Spleen (tissue), 11 donors: ENCODE data around the gene RABGAP1. TPM values are rescaled to one million over a fixed set of nuclear protein-coding genes. Genes with fewer than 3 reads are reported as not detected.

Source experiments
- DNase-seq: peaks from one replicate; pipeline ENCODE4 v3.0.0-alpha.2; 2020
- H3K27ac ChIP-seq, 8 donors: fragments of 200-600 bp; sonication (generic) in 7 of 8; 1 replicate in 4 of 8; 2 replicates in 4 of 8; pipeline versions ENCODE4 v1.5.0 to v1.8.0; 2016 to 2021; ENCODE audit warnings: inconsistent platforms in 4 of 8, mild to moderate bottlenecking in 4 of 8, moderate library complexity in 1 of 8
- H3K27me3 ChIP-seq, 7 donors: fragments of 200-600 bp; sonication (generic) in 6 of 7; replicated peaks in 1 of 7; 1 replicate in 4 of 7; 2 replicates in 3 of 7; pipeline versions ENCODE4 v1.5.0 to v1.8.0; 2016 to 2021; ENCODE audit warnings: inconsistent platforms in 3 of 7, mild to moderate bottlenecking in 1 of 7
- H3K36me3 ChIP-seq, 6 donors: fragments of 200-600 bp; sonication (generic) in 5 of 6; 1 replicate in 4 of 6; 2 replicates in 2 of 6; pipeline versions ENCODE4 v1.5.0 to v1.8.0; 2016 to 2021; ENCODE audit warnings: inconsistent platforms in 2 of 6
- H3K4me1 ChIP-seq, 6 donors: fragments of 200-600 bp; sonication (generic) in 5 of 6; 1 replicate in 3 of 6; 2 replicates in 3 of 6; pipeline versions ENCODE4 v1.5.0 to v1.8.0; 2016 to 2021; ENCODE audit warnings: inconsistent platforms in 3 of 6
- H3K4me3 ChIP-seq, 8 donors: fragments of 200-600 bp; sonication (generic) in 7 of 8; 1 replicate in 4 of 8; 2 replicates in 4 of 8; pipeline versions ENCODE4 v1.5.0 to v1.8.0; 2016 to 2021; ENCODE audit warnings: inconsistent platforms in 4 of 8, mild to moderate bottlenecking in 4 of 8, moderate library complexity in 2 of 8
- H3K9me3 ChIP-seq, 8 donors: fragments of 200-600 bp; sonication (generic) in 7 of 8; 1 replicate in 4 of 8; 2 replicates in 4 of 8; pipeline versions ENCODE4 v1.5.0 to v1.8.0; 2016 to 2021; ENCODE audit warnings: inconsistent platforms in 4 of 8
- POLR2A ChIP-seq, 3 donors: fragments of 450-650 bp; IDR thresholded peaks; one replicate each; pipeline ENCODE4 v1.5.1; 2017; ENCODE audit warnings: antibody characterized with exemption in 3 of 3, mild to moderate bottlenecking in 1 of 3
- POLR2AphosphoS5 ChIP-seq, 3 donors: sonication (generic); formaldehyde crosslinking; IDR thresholded peaks; one replicate each; pipeline ENCODE4 v1.5.1; 2017; ENCODE audit warnings: antibody characterized with exemption in 3 of 3
- WGBS, 5 donors: extraction: QIAGEN DNeasy Blood & Tissue Kit in 3 of 5; methylation state at CpG; one replicate each; pipeline versions ENCODE4 v1.1.5 to v1.1.7; 2013 to 2018; 5-methylcytosine and 5-hydroxymethylcytosine counted together
- intact Hi-C: fragments of 100-400 bp; cut with DNase I; formaldehyde crosslinking; loops from one replicate; pipeline ENCODE4 v1.15.0; 2023; ENCODE audit warnings: low total_unique reads
- polyA plus RNA-seq, 3 donors: library from polyadenylated mRNA; stranded (reverse); fragments of 200-250 nt; gene quantifications; one replicate each; pipeline ENCODE4 v1.2.1, GENCODE V29; 2013
- total RNA-seq, 7 donors: library from RNA; depleted of rRNA in 3 of 7; stranded (reverse); fragments of >200 nt in 3 of 7; fragmentation: NEBNext Ultra II Directional in 4 of 7; extraction: Animal tissue kit (Norgen Biotek cat#: 25700) in 4 of 7; gene quantifications; one replicate each; pipeline versions ENCODE4 v1.1.0 to v1.2.1, GENCODE V29; 2016 to 2021
- TF ChIP-seq, protein P1 (sequence below), 11 experiments: fragments of 200-600 bp in 7 of 11; fragments of 450-650 bp in 4 of 11; sonication (generic) in 4 of 11; IDR thresholded peaks in 8 of 11; conservative IDR thresholded peaks in 3 of 11; 1 replicate in 7 of 11; 2 replicates in 4 of 11; pipeline versions ENCODE4 v1.4.0 to v1.8.0; 2016 to 2021; ENCODE audit warnings: antibody characterized with exemption in 11 of 11, inconsistent platforms in 4 of 11, mild to moderate bottlenecking in 1 of 11
- donor health status: healthy with polysubstance abuse.
- donor health status: DM: no; HTN: no; CAD: no; lungs with moderate emphysema.
- donor health status: DM: no; HTN: no; CAD: no.
- donor health status: Bipolar disorder and iron deficiency.
- donor health status: healthy.
- donor health status: DM: no; HTN: no; CAD: no.
- donor health status: DM: yes; HTN: yes; CAD: no.

Gene RABGAP1
- total and polyA plus RNA-seq, 10 donors, result 7.4 to 65.7 (median 48.6) TPM

DNA sequence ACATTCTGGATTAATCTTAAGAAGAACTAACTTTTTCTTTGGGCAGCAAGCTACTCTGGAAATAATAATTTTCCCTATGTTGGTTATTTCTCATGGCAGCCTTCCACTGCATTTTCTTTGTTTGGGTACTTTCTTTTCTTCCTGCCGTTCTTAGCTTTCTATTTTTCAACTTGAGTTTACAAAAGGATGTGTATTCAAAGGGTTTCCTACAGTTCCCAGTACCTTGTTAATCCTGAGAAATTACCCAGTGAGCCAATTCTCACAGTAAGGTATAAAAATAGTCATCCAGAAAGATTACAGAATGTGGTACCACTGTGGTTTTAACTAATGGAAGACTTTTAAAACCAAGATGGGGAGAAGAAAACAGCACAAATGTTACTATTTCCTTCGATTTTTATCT, 112.9 kb downstream of the RABGAP1 start:
- peaks cover 0 to 39% (median 15%) of the 10 kb centered on the region in 6 donors for H3K4me1 ChIP-seq
- no peak for DNase-seq
- TF ChIP-seq, protein P1, sequence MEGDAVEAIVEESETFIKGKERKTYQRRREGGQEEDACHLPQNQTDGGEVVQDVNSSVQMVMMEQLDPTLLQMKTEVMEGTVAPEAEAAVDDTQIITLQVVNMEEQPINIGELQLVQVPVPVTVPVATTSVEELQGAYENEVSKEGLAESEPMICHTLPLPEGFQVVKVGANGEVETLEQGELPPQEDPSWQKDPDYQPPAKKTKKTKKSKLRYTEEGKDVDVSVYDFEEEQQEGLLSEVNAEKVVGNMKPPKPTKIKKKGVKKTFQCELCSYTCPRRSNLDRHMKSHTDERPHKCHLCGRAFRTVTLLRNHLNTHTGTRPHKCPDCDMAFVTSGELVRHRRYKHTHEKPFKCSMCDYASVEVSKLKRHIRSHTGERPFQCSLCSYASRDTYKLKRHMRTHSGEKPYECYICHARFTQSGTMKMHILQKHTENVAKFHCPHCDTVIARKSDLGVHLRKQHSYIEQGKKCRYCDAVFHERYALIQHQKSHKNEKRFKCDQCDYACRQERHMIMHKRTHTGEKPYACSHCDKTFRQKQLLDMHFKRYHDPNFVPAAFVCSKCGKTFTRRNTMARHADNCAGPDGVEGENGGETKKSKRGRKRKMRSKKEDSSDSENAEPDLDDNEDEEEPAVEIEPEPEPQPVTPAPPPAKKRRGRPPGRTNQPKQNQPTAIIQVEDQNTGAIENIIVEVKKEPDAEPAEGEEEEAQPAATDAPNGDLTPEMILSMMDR (IDR thresholded peaks at IDR 0.05 in 8 of 11, conservative IDR thresholded peaks at IDR 0.05 in 3 of 11), result no peak
- TF ChIP-seq POLR2A (IDR thresholded peaks at IDR 0.05) (no peak), POLR2AphosphoS5 (IDR thresholded peaks at IDR 0.05) (no peak)
- WGBS, 5 donors, result 21 to 28% (median 25%) methylated on average over 2 of the region's 2 CpGs
- no peaks in the 10 kb centered on the region for H3K9me3 ChIP-seq
- intact Hi-C loops, result no loop called here
- peaks cover 0 to 29% (median 4%) of the 10 kb centered on the region in 6 donors for H3K36me3 ChIP-seq
- peak overlapping the region in 5 of 8 donors; percentile 2 to 44 (median 8) for H3K27ac ChIP-seq
- no peak overlapping the region for H3K4me3 ChIP-seq
- no peaks in the 10 kb centered on the region for H3K27me3 ChIP-seq

DNA sequence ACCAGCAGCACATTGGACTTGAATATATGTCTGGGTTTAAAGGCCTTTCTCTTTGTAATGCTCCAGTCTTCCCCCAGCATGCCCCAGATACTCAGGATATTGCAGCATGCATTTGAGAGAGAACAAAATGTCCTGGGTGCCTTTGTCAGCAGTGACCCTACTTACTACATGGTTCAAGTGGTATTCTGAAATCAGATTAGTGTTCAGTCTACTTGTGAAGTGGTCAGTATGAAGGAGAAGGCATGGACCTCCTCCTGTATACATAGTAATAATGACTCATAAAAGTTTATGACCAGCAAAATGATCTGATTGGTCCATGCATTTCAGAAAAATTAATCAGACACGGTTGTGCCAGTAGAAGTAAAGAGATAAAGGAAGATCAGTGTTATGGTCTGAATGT, 118.0 kb downstream of the RABGAP1 start:
- no peak for DNase-seq
- Histone ChIP-seq H3K9me3 (no peaks in the 10 kb centered on the region), H3K4me3 (no peak overlapping the region), H3K27me3 (no peaks in the 10 kb centered on the region), H3K36me3 (peaks cover 0 to 40% (median 4%) of the 10 kb centered on the region in 6 donors), H3K27ac (peak overlapping the region in 1 of 8 donors; percentile 37), H3K4me1 (peaks cover 0 to 11% (median 2%) of the 10 kb centered on the region in 6 donors)
- intact Hi-C loops, result no loop called here
- TF ChIP-seq POLR2A (IDR thresholded peaks at IDR 0.05) (no peak), POLR2AphosphoS5 (IDR thresholded peaks at IDR 0.05) (peak in 1 of 3 donors; percentile 73)
- 79 to 92% (median 84%) methylated on average over 1 of the region's 1 CpG for WGBS, 5 donors

DNA sequence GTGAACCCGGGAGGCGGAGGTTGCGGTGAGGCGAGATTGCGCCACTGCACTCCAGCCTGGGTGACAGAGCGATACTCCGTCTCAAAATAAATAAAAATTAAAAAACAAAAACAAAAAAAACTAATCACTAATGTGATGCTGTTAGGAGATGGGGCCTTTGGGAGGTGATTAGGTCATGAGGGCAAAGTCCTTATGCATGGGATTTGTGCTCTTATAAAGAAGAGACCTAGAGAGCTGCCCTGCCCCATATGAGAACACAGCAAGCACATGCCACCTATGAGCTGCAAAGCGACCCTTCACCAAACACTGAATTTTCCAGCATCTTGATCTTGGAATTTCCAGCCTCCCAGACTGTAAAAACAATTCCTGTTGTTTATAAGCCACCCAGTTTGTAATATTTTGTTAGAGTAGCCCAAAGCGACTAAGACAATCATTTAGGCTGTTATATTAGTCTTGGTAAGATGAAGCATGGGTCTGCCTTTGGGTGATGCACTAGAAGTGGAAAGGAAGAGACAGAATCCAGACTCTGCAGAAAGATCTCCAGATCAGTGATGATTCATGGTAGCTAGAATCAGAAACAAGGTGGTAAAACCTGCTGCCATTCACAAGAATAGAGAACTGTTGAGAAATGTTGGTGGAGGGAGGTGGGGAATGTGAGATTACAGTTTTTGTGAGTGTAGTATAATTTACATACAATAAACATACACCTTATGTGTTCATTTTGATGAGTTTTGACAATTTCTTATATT, 118.8 kb downstream of the RABGAP1 start:
- WGBS, 5 donors, result 95 to 100% (median 97%) methylated on average over 9 of the region's 9 CpGs
- H3K27me3 ChIP-seq, result no peaks in the 10 kb centered on the region
- intact Hi-C loops, result no loop called here
- no peak for DNase-seq
- peaks cover 0 to 5% (median 1%) of the 10 kb centered on the region in 6 donors for H3K4me1 ChIP-seq
- H3K4me3 ChIP-seq, result no peak overlapping the region
- no peaks in the 10 kb centered on the region for H3K9me3 ChIP-seq
- H3K27ac ChIP-seq, result peak overlapping the region in 1 of 8 donors; percentile 37
- TF ChIP-seq, protein P1 (IDR thresholded peaks at IDR 0.05 in 8 of 11, conservative IDR thresholded peaks at IDR 0.05 in 3 of 11), result no peak
- TF ChIP-seq POLR2AphosphoS5 (IDR thresholded peaks at IDR 0.05), result no peak
- no peak for TF ChIP-seq POLR2A (IDR thresholded peaks at IDR 0.05)
- peaks cover 0 to 39% (median 4%) of the 10 kb centered on the region in 6 donors for H3K36me3 ChIP-seq

DNA sequence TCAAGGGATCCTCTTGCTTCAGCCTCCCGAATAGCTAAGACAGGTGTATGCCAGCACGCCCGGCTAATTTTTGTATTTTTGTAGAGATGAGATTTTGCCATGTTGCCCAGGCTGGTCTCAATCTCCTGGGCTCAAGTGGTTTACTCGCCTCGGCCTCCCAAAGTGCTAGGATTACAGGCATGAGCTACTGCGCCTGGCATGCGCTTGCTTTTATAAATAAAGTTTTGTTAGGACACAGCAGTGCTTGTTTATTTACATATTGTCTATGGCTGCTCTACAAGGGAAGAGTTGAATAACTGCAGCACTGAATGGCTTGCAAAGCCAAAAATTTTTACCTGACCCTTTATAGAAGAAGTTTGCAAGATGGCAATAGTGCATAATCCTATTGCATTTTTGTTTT, 120.4 kb downstream of the RABGAP1 start:
- Histone ChIP-seq H3K36me3 (peaks cover 0 to 39% (median 12%) of the 10 kb centered on the region in 6 donors), H3K27ac (no peak overlapping the region), H3K4me3 (no peak overlapping the region), H3K4me1 (no peaks in the 10 kb centered on the region), H3K27me3 (no peaks in the 10 kb centered on the region), H3K9me3 (no peaks in the 10 kb centered on the region)
- no peak for DNase-seq
- intact Hi-C loops, result no loop called here
- WGBS, 5 donors, result 96 to 99% (median 98%) methylated on average over 7 of the region's 7 CpGs
- TF ChIP-seq, protein P1 (IDR thresholded peaks at IDR 0.05 in 8 of 11, conservative IDR thresholded peaks at IDR 0.05 in 3 of 11), result no peak
- TF ChIP-seq POLR2A (IDR thresholded peaks at IDR 0.05) (no peak), POLR2AphosphoS5 (IDR thresholded peaks at IDR 0.05) (no peak)
